ENCODE data around the gene USP15.

DNA sequence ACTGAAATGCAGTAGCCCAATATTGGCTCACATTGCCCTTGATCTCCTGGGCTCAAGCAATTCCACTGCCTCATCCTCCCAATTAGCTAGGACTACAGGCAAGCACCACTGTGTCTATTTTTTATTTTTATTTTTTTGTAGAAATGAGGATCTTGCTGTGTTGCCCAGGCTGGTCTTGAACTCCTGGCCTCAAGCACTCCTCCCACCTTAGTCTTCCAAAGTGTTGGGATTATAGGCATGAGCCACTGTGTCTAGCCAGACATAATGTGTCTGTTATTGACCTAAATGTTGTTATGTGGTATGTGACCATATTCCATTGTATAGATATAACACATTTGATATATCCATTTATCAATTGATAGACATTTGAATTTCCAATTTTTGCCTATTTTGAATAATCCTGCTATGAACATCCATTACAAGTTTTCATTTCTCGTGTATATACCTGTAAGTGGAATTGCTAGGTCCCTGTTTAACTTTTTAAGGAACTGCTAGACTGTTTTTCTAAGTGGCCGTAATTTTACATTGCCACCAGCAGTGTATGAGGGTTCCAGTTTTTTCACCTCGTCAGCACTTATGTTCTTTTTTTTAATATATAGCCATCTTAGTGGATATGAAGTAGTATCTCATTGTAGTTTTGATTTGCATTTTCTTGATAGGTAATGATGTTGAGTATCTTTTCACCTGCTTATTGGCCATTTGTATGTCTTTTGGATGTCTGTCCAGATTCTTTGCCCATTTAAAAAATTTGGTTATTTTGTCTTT, 9.4 kb downstream of the USP15 start:
- TF ChIP-seq POLR2A (IDR thresholded peaks at IDR 0.05) = no peak
- TF ChIP-seq, protein P1, sequence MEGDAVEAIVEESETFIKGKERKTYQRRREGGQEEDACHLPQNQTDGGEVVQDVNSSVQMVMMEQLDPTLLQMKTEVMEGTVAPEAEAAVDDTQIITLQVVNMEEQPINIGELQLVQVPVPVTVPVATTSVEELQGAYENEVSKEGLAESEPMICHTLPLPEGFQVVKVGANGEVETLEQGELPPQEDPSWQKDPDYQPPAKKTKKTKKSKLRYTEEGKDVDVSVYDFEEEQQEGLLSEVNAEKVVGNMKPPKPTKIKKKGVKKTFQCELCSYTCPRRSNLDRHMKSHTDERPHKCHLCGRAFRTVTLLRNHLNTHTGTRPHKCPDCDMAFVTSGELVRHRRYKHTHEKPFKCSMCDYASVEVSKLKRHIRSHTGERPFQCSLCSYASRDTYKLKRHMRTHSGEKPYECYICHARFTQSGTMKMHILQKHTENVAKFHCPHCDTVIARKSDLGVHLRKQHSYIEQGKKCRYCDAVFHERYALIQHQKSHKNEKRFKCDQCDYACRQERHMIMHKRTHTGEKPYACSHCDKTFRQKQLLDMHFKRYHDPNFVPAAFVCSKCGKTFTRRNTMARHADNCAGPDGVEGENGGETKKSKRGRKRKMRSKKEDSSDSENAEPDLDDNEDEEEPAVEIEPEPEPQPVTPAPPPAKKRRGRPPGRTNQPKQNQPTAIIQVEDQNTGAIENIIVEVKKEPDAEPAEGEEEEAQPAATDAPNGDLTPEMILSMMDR (IDR thresholded peaks at IDR 0.05) = no peak

Data from lower leg skin (tissue), 3 donors.